Smooth muscle cell (in vitro differentiated cells): ENCODE measurements around the gene WDR82. TPM values are rescaled to one million over a fixed set of nuclear protein-coding genes. Genes with fewer than 3 reads are reported as not detected.

Source experiments
- DNase-seq: peaks from one replicate; lab custom pipeline; 2025; ENCODE audit not compliant: unreplicated experiment; lab: John Stamatoyannopoulos, UW
- H2AFZ ChIP-seq: fragments of 200-600 bp; sonication (generic); 2 replicates; pipeline ENCODE4 v1.6.0; 2016; ENCODE audit warnings: antibody characterized with exemption, low read depth, mild to moderate bottlenecking
- H3F3A ChIP-seq: fragments of 200-600 bp; sonication (generic); 2 replicates; pipeline ENCODE4 v1.6.0; 2017; ENCODE audit warnings: antibody characterized with exemption, low read depth
- H3K27ac ChIP-seq: fragments of 200-600 bp; sonication (generic); 2 replicates; pipeline ENCODE4 v1.5.1; 2016; ENCODE audit warnings: low read depth, mild to moderate bottlenecking
- H3K27me3 ChIP-seq: fragments of 200-600 bp; sonication (generic); 2 replicates; pipeline ENCODE4 v1.6.1; 2016; ENCODE audit warnings: low read depth, mild to moderate bottlenecking
- H3K36me3 ChIP-seq: fragments of 200-600 bp; sonication (generic); 2 replicates; pipeline ENCODE4 v1.5.1; 2016; ENCODE audit warnings: low read depth
- H3K4me1 ChIP-seq: fragments of 200-600 bp; sonication (generic); 2 replicates; pipeline ENCODE4 v1.5.1; 2016; ENCODE audit warnings: low read depth
- H3K4me2 ChIP-seq: fragments of 200-600 bp; sonication (generic); 2 replicates; pipeline ENCODE4 v1.6.0; 2016; ENCODE audit warnings: mild to moderate bottlenecking
- H3K4me3 ChIP-seq: fragments of 200-600 bp; sonication (generic); 2 replicates; pipeline ENCODE4 v1.5.1; 2016; ENCODE audit warnings: mild to moderate bottlenecking
- H3K79me2 ChIP-seq: fragments of 200-600 bp; sonication (generic); 2 replicates; pipeline ENCODE4 v1.6.0; 2016; ENCODE audit warnings: low read depth, mild to moderate bottlenecking
- H3K9ac ChIP-seq: fragments of 200-600 bp; sonication (generic); 2 replicates; pipeline ENCODE4 v1.6.0; 2016; ENCODE audit warnings: low read depth
- H3K9me3 ChIP-seq: fragments of 200-600 bp; sonication (generic); replicated peaks from 2 replicates; pipeline ENCODE4 v1.5.1; 2016; ENCODE audit warnings: low read depth
- H4K20me1 ChIP-seq: fragments of 200-600 bp; sonication (generic); 2 replicates; pipeline ENCODE4 v1.6.0; 2016; ENCODE audit warnings: low read depth
- WGBS: methylation state at CpG from one replicate; pipeline ENCODE4 v1.1.7; 2016; ENCODE audit warnings: low lambda C conversion rate; 5-methylcytosine and 5-hydroxymethylcytosine counted together
- polyA plus RNA-seq: library from polyadenylated mRNA; unstranded; fragments of >200 nt; fragmentation: Nextera tagmentation; extraction: Ambion mirVana; gene quantifications from 2 replicates; pipeline ENCODE4 v1.2.1, GENCODE V29; 2016
- total RNA-seq: library from RNA; depleted of rRNA; stranded (reverse); fragments of >200 nt; gene quantifications from 2 replicates; pipeline ENCODE4 v1.2.3, GENCODE V29; 2014
- TF ChIP-seq, protein P1 (sequence below): fragments of 200-600 bp; sonication (generic); IDR thresholded peaks from 2 replicates; pipeline ENCODE4 v1.5.1; 2017; ENCODE audit warnings: borderline replicate concordance, mild to moderate bottlenecking, antibody characterized with exemption; ENCODE audit not compliant: insufficient read depth, poor library complexity, severe bottlenecking

WDR82 gene
- total and polyA plus RNA-seq, 2 experiments from 2014 or later = 26.1 to 48.3 TPM

DNA sequence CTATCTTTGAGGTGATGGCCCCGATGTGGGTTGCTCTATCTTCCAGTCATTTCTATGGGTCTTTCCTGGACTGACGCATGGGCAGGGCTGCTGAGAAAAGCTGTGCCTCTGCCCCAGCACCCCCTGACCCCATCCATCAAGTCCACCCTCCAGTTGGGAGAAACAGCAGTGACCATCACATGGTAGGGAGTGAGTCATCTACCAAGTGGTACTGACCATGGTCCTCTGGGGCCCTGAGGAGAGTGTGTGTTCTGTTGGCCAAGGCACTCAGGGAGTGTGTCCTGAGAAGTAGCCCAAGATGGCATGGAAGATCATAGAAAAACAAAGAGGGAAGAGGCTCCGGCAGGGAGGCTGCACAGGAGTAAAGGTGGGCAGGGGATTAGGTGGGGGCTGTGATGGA is 36.0 kb upstream of the WDR82 start:
- Histone ChIP-seq H4K20me1 (no peaks in the 10 kb centered on the region), H3K4me2 (no peak overlapping the region), H3K27ac (no peak overlapping the region), H3K4me3 (no peak overlapping the region), H3K79me2 (no peaks in the 10 kb centered on the region), H3K4me1 (peaks cover 17% of the 10 kb centered on the region), H3K9ac (no peak overlapping the region), H2AFZ (no peak overlapping the region), H3K9me3 (no peaks in the 10 kb centered on the region), H3K36me3 (no peaks in the 10 kb centered on the region), H3F3A (no peaks in the 10 kb centered on the region), H3K27me3 (no peaks in the 10 kb centered on the region)
- DNase-seq = no peak
- 87% methylated on average over 3 of the region's 3 CpGs for WGBS
- TF ChIP-seq, protein P1, sequence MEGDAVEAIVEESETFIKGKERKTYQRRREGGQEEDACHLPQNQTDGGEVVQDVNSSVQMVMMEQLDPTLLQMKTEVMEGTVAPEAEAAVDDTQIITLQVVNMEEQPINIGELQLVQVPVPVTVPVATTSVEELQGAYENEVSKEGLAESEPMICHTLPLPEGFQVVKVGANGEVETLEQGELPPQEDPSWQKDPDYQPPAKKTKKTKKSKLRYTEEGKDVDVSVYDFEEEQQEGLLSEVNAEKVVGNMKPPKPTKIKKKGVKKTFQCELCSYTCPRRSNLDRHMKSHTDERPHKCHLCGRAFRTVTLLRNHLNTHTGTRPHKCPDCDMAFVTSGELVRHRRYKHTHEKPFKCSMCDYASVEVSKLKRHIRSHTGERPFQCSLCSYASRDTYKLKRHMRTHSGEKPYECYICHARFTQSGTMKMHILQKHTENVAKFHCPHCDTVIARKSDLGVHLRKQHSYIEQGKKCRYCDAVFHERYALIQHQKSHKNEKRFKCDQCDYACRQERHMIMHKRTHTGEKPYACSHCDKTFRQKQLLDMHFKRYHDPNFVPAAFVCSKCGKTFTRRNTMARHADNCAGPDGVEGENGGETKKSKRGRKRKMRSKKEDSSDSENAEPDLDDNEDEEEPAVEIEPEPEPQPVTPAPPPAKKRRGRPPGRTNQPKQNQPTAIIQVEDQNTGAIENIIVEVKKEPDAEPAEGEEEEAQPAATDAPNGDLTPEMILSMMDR = no peak

DNA sequence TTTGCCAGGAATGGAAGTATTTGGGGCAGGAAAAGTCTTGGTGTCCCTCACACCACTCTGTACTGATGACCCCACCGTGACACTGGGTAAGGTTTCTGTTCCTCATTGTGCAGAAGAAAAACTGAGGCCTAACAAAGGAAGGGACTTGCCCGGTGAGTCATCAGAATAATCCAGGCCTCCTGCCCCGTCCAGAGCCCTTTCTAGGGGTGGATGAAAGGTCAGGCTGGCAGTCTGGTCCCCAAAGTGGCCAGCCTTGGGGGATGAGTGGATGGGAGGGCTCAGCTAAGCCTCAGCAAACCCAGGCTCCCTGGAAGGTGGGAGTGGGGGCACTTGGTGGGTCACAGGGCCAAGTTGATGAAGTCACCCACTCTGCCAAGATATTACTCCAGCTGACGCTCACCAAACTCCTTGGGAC is 35.3 kb upstream of the WDR82 start:
- WGBS = 43% methylated on average over 4 of the region's 4 CpGs
- H3K9ac ChIP-seq = no peak overlapping the region
- H4K20me1 ChIP-seq = no peaks in the 10 kb centered on the region
- H3F3A ChIP-seq = no peaks in the 10 kb centered on the region
- H3K27ac ChIP-seq = no peak overlapping the region
- no peak overlapping the region for H3K4me3 ChIP-seq
- H3K4me2 ChIP-seq = no peak overlapping the region
- peaks cover 17% of the 10 kb centered on the region for H3K4me1 ChIP-seq
- H3K27me3 ChIP-seq = no peaks in the 10 kb centered on the region
- H3K9me3 ChIP-seq = no peaks in the 10 kb centered on the region
- TF ChIP-seq, protein P1 = no peak
- no peak for DNase-seq
- no peak overlapping the region for H2AFZ ChIP-seq
- no peaks in the 10 kb centered on the region for H3K79me2 ChIP-seq
- H3K36me3 ChIP-seq = no peaks in the 10 kb centered on the region

- Histone ChIP-seq H3K79me2 (no peaks in the 10 kb centered on the region), H3K27ac (no peak overlapping the region), H4K20me1 (no peaks in the 10 kb centered on the region), H3K9me3 (no peaks in the 10 kb centered on the region), H3K36me3 (no peaks in the 10 kb centered on the region), H2AFZ (no peak overlapping the region), H3K4me1 (peaks cover 17% of the 10 kb centered on the region), H3K9ac (no peak overlapping the region), H3K4me3 (no peak overlapping the region), H3F3A (no peaks in the 10 kb centered on the region), H3K4me2 (no peak overlapping the region), H3K27me3 (no peaks in the 10 kb centered on the region)
- TF ChIP-seq, protein P1 = no peak
- 79% methylated on average over 2 of the region's 2 CpGs for WGBS
- no peak for DNase-seq
These were observed 34.8 kb upstream of the WDR82 start for GRCh38 chr3:52313188-52313773.

GRCh38 chr3:52311576-52312119 is 33.2 kb upstream of the WDR82 start:
- H3K9ac ChIP-seq = no peak overlapping the region
- no peak for DNase-seq
- H3F3A ChIP-seq = no peaks in the 10 kb centered on the region
- H3K27me3 ChIP-seq = no peaks in the 10 kb centered on the region
- H3K4me2 ChIP-seq = no peak overlapping the region
- H3K27ac ChIP-seq = no peak overlapping the region
- no peaks in the 10 kb centered on the region for H4K20me1 ChIP-seq
- H3K79me2 ChIP-seq = no peaks in the 10 kb centered on the region
- H3K9me3 ChIP-seq = no peaks in the 10 kb centered on the region
- H3K36me3 ChIP-seq = no peaks in the 10 kb centered on the region
- H2AFZ ChIP-seq = no peak overlapping the region
- TF ChIP-seq, protein P1 = no peak
- no peak overlapping the region for H3K4me3 ChIP-seq
- peaks cover 12% of the 10 kb centered on the region for H3K4me1 ChIP-seq
- WGBS = 92% methylated on average over 9 of the region's 9 CpGs
